Osteocyte (in vitro differentiated cells): ENCODE data around the gene HOXB5. TPM values are rescaled to one million over a fixed set of nuclear protein-coding genes. Genes with fewer than 3 reads are reported as not detected.

ENCODE experiments used
- DNase-seq: peaks from one replicate; pipeline ENCODE4 v3.0.0; 2021; ENCODE audit warnings: mixed read lengths; ENCODE audit not compliant: unreplicated experiment; ENCODE audit errors: extremely low spot score
- H3K27ac Mint-ChIP-seq: one replicate; pipeline ENCODE4 v1.8.0; 2021; ENCODE audit warnings: mild to moderate bottlenecking, mixed read lengths; ENCODE audit not compliant: unreplicated experiment
- H3K27me3 Mint-ChIP-seq: one replicate; pipeline ENCODE4 v1.8.0; 2021; ENCODE audit warnings: mixed read lengths; ENCODE audit not compliant: unreplicated experiment
- H3K36me3 Mint-ChIP-seq: one replicate; pipeline ENCODE4 v1.8.0; 2021; ENCODE audit warnings: mixed read lengths; ENCODE audit not compliant: unreplicated experiment
- H3K4me1 Mint-ChIP-seq: one replicate; pipeline ENCODE4 v1.8.0; 2021; ENCODE audit warnings: mixed read lengths; ENCODE audit not compliant: unreplicated experiment
- H3K4me3 Mint-ChIP-seq: one replicate; pipeline ENCODE4 v1.8.0; 2021; ENCODE audit warnings: mild to moderate bottlenecking, moderate library complexity, mixed read lengths; ENCODE audit not compliant: unreplicated experiment
- H3K9me3 Mint-ChIP-seq: one replicate; pipeline ENCODE4 v1.8.0; 2021; ENCODE audit warnings: mixed read lengths; ENCODE audit not compliant: unreplicated experiment
- total RNA-seq: library from RNA; stranded (reverse); gene quantifications from 2 replicates; pipeline ENCODE4 v1.2.1, GENCODE V29; 2021
- TF ChIP-seq, protein P1 (sequence below): fragments of 200-600 bp; sonication (generic); IDR thresholded peaks from 2 replicates; pipeline ENCODE4 v1.5.0; 2021; ENCODE audit warnings: antibody characterized with exemption, mild to moderate bottlenecking, moderate library complexity

The HOXB5 gene
- total RNA-seq, 1 donor from 2014 or later = not detected

DNA sequence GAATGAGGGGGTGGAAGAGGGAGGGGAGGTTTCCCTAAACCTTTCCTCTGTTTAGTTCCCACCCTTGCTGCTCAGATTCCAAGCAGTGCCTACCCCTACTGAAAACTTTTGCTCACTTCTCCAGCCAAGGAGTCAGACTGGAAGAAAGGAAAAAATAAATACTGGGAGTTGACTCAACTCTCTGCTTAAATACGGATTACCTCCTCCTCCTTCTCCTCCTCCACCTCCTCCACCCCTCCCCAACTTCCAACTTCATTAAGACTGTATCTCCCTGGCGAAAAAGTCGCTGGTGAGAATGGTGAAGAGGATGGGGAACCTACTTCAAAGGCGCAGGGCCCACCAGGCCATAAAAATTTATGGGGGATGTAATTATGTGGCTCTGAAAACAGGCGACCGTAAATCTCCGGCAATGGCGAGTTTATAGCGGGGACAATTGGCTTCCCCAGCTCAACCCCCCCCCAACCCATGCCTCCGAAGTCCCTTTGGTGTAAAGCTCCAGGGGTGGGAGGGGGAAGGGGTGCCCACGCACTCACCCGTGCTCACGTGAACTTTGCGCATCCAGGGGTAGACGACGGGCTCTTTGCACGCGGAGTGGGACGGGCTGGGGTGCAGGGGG, 16.1 kb downstream of the HOXB5 start:
- H3K4me1 Mint-ChIP-seq = peaks cover 3% of the 10 kb centered on the region
- no peaks in the 10 kb centered on the region for H3K36me3 Mint-ChIP-seq
- TF ChIP-seq, protein P1, sequence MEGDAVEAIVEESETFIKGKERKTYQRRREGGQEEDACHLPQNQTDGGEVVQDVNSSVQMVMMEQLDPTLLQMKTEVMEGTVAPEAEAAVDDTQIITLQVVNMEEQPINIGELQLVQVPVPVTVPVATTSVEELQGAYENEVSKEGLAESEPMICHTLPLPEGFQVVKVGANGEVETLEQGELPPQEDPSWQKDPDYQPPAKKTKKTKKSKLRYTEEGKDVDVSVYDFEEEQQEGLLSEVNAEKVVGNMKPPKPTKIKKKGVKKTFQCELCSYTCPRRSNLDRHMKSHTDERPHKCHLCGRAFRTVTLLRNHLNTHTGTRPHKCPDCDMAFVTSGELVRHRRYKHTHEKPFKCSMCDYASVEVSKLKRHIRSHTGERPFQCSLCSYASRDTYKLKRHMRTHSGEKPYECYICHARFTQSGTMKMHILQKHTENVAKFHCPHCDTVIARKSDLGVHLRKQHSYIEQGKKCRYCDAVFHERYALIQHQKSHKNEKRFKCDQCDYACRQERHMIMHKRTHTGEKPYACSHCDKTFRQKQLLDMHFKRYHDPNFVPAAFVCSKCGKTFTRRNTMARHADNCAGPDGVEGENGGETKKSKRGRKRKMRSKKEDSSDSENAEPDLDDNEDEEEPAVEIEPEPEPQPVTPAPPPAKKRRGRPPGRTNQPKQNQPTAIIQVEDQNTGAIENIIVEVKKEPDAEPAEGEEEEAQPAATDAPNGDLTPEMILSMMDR = no peak
- H3K9me3 Mint-ChIP-seq = no peaks in the 10 kb centered on the region
- H3K4me3 Mint-ChIP-seq = no peak overlapping the region
- H3K27me3 Mint-ChIP-seq = peaks cover 88% of the 10 kb centered on the region
- DNase-seq = no peak
- H3K27ac Mint-ChIP-seq = no peak overlapping the region

DNA sequence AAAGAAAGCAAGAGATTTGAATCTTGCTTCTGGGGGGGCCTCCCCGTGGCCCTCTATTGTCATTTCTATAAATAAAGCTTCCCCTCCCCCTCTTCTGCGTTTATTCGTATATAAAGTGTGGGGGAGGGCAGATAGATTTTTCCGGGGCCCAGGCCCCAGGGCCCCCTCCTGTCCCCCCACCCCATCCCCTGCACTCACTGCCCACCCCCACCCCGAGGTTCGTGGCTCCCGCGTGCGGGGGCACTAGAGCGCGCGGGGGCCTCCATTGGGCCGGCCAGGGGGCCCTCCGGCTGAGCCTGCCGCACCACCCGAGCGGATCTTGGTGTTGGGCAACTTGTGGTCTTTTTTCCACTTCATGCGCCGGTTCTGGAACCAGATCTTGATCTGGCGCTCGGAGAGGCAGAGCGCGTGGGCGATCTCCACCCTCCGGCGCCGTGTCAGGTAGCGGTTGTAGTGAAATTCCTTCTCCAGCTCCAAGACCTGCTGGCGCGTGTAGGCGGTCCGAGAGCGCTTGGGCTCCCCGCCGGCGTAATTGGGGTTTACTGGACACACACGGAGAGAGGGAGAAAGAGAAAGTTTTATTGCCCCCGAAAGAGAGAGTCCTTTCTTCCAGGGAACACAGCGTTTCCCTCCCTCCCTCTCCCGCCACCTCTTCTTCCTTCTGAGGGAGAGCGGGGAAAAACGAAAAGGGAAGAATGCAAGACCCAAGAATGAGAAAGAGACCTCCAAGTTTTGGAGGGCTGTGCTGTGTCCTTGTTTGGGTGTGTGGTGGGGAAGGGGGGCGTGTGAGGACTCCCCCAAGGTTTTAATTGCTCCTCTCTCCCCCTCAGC, 16.9 kb downstream of the HOXB5 start:
- Mint-ChIP-seq H3K27ac (no peak overlapping the region), H3K27me3 (peaks cover 91% of the 10 kb centered on the region), H3K9me3 (no peaks in the 10 kb centered on the region), H3K36me3 (no peaks in the 10 kb centered on the region), H3K4me3 (no peak overlapping the region), H3K4me1 (no peaks in the 10 kb centered on the region)
- DNase-seq = no peak
- TF ChIP-seq, protein P1 = no peak

DNA sequence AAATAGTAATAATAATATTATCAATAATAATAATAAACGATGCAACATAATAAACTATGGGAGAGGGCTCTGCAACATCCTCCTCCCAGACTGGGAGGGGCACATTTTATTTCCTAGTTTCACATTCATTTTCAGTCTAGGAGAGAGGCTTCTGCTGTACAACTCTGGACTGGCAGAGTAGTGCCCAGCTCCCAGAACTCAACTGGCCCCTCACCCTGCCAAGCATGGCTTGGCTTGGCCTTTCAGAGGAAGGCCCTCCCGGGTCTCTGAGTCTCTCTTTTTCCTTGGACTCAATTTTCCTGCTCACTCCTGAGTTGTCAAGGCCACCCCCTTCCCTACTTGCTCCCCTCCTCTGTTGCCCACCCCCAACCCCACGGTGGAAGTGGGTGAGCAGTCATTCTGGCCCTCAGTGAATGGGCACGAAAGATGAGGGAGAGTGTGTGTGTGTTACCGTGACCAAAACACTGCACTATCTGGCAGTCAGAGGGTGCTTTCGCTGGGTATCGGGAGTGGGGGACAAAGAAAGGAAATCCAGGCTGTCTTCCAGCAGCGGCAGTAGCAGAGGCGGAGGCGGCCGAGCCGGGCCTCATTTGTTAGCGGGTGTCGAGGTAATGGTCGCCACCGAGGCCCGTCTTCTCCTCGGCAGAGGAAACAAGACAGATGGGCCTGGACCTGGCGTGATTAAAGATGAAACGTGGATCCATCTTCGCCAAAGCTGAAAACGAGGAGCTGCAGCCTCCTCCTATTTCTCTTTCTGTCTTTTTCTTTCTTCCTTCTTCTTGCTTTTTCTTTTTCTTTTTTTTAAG, 17.7 kb downstream of the HOXB5 start:
- Mint-ChIP-seq H3K4me1 (no peaks in the 10 kb centered on the region), H3K4me3 (no peak overlapping the region), H3K9me3 (no peaks in the 10 kb centered on the region), H3K36me3 (no peaks in the 10 kb centered on the region), H3K27ac (no peak overlapping the region), H3K27me3 (peaks cover 91% of the 10 kb centered on the region)
- TF ChIP-seq, protein P1 = no peak
- DNase-seq = no peak

DNA sequence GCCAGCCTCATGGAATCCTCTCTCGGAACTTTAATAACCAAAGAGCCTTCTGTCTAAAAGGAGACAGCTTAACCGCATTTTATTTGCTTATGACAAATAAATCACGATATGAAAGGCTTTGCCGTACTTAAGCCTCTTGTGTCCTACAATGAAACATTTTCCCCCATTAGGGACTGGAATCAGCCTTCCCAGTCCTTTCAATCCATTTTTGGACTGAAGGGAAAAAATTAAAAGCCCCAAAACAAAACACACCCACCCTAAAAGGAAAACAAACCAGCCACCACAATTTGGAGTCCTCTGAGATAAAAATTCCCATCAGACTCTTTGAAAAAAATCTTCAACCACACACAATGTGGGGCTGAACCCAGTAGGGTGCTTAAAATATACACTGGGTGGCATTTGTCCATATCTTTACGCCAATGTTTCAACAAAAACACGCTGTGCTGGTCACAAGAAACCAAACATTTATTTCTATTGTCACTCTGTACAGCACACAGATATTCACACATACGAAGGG, 18.5 kb downstream of the HOXB5 start:
- Mint-ChIP-seq H3K9me3 (no peaks in the 10 kb centered on the region), H3K4me1 (no peaks in the 10 kb centered on the region), H3K36me3 (no peaks in the 10 kb centered on the region), H3K4me3 (no peak overlapping the region), H3K27ac (no peak overlapping the region), H3K27me3 (peaks cover 87% of the 10 kb centered on the region)
- DNase-seq = no peak
- TF ChIP-seq, protein P1 = no peak
